Vagina (tissue), 2 donors: ENCODE results near the gene TMEM87B. TPM values are rescaled to one million over a fixed set of nuclear protein-coding genes. Genes with fewer than 3 reads are reported as not detected.

Experiments used
- DNase-seq, 2 donors: peaks; one replicate each; pipeline ENCODE4 v3.0.0-alpha.2; 2017; ENCODE audit errors: extremely low spot score in 2 of 2
- H3K27ac ChIP-seq: fragments of 200-600 bp; sonication (generic); one replicate; pipeline ENCODE4 v1.5.1; 2019
- H3K27me3 ChIP-seq: fragments of 200-600 bp; sonication (generic); one replicate; pipeline ENCODE4 v1.5.1; 2019
- H3K36me3 ChIP-seq, 2 donors: fragments of 200-600 bp; sonication (generic); one replicate each; pipeline ENCODE4 v1.5.1; 2017 to 2019
- H3K4me1 ChIP-seq: fragments of 200-600 bp; sonication (generic); one replicate; pipeline ENCODE4 v1.5.1; 2019
- H3K4me3 ChIP-seq, 2 donors: fragments of 200-600 bp; sonication (generic); 1 replicate in 1 of 2; 2 replicates in 1 of 2; pipeline ENCODE4 v1.5.1; 2016 to 2019
- H3K9me3 ChIP-seq: fragments of 200-600 bp; sonication (generic); one replicate; pipeline ENCODE4 v1.5.1; 2019
- CTCF ChIP-seq, 3 experiments: fragments of 450-650 bp in 2 of 3; fragments of 200-600 bp in 1 of 3; sonication (generic) in 1 of 3; IDR thresholded peaks; one replicate each; pipeline ENCODE4 v1.5.1; 2017 to 2019; ENCODE audit warnings: antibody characterized with exemption in 3 of 3, mild to moderate bottlenecking in 2 of 3, moderate library complexity in 2 of 3
- POLR2A ChIP-seq, 2 donors: fragments of 450-650 bp; IDR thresholded peaks; one replicate each; pipeline ENCODE4 v1.6.1; 2017; ENCODE audit warnings: antibody characterized with exemption in 2 of 2, mild to moderate bottlenecking in 2 of 2, moderate library complexity in 2 of 2
- POLR2AphosphoS5 ChIP-seq, 2 donors: sonication (generic); formaldehyde crosslinking; IDR thresholded peaks; one replicate each; pipeline ENCODE4 v1.9.0; 2017; ENCODE audit warnings: antibody characterized with exemption in 2 of 2, mild to moderate bottlenecking in 2 of 2, low read depth in 1 of 2; ENCODE audit not compliant: insufficient read depth in 1 of 2
- intact Hi-C: fragments of 100-400 bp; cut with DNase I; formaldehyde crosslinking; loops from one replicate; pipeline ENCODE4 v1.15.1; 2023
- total RNA-seq: library from RNA; depleted of rRNA; stranded (reverse); fragments of >200 nt; gene quantifications from one replicate; pipeline ENCODE4 v1.2.3, GENCODE V29; 2016

Gene TMEM87B
- total RNA-seq, 1 donor from 2014 or later = 18.9 TPM

- Histone ChIP-seq H3K27ac (no peak overlapping the region), H3K4me1 (no peaks in the 10 kb centered on the region), H3K36me3 (no peaks in the 10 kb centered on the region), H3K27me3 (no peaks in the 10 kb centered on the region), H3K9me3 (no peaks in the 10 kb centered on the region), H3K4me3 (no peak overlapping the region)
- TF ChIP-seq POLR2A (IDR thresholded peaks at IDR 0.05) (no peak), CTCF (IDR thresholded peaks at IDR 0.05) (no peak), POLR2AphosphoS5 (IDR thresholded peaks at IDR 0.05; ENCODE audit: insufficient read depth in 1 of 2, low read depth in 1 of 2) (no peak)
- DNase-seq = peak in 1 of 2 donors; percentile 70
- intact Hi-C loops = no loop called here
These were observed 99.4 kb downstream of the TMEM87B start for GRCh38 chr2:112154246-112155117.

DNA sequence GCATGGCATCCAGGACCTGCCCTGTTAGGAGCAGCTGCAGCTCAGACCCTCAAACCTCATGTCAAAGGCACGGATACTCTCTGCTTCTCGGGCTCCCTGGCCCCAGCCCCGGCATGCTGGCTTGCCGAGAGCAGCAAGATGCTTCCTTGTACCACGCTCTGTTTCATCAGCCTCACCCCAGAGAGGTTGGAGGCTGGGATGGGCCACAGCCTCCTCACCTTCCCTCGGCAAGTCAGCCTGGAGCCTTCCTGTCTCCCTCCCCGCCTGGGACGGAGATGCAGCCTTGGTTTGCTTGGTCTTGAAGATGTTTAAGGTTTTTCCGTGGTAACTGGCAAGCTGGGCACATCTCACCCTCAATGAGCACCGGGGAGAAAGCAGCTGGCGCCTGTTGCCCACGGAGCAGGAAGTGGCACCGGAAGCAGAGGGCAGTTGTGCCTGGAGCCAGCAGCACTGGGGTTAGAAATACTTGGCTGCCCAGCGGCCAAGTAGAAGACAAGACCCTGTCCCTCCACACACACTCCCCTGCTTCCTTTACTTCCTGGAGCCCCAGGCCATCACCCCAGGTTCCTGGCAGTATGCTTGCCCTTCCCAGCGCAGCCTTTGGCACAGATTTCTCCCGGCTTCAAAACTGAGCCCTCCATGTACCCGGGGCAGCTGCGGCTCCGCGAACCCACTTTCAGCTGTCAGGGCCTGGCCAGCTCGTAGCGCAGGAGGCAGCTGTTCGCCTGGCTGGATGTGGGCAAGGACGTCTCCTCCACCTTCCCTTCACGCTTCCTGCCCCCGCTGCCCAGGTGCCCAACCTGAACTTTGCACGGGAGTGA is 100.5 kb downstream of the TMEM87B start:
- no peaks in the 10 kb centered on the region for H3K27me3 ChIP-seq
- no peak overlapping the region for H3K27ac ChIP-seq
- TF ChIP-seq POLR2A (IDR thresholded peaks at IDR 0.05) (no peak), CTCF (IDR thresholded peaks at IDR 0.05) (no peak), POLR2AphosphoS5 (IDR thresholded peaks at IDR 0.05; ENCODE audit: insufficient read depth in 1 of 2, low read depth in 1 of 2) (no peak)
- no peaks in the 10 kb centered on the region for H3K4me1 ChIP-seq
- no peaks in the 10 kb centered on the region for H3K9me3 ChIP-seq
- no peak overlapping the region for H3K4me3 ChIP-seq
- no peaks in the 10 kb centered on the region for H3K36me3 ChIP-seq
- intact Hi-C loops = no loop called here
- peak in 1 of 2 donors; percentile 75 for DNase-seq

GRCh38 chr2:112156152-112156986 is 101.3 kb downstream of the TMEM87B start:
- no peaks in the 10 kb centered on the region for H3K4me1 ChIP-seq
- TF ChIP-seq CTCF (IDR thresholded peaks at IDR 0.05) (no peak), POLR2AphosphoS5 (IDR thresholded peaks at IDR 0.05; ENCODE audit: insufficient read depth in 1 of 2, low read depth in 1 of 2) (no peak), POLR2A (IDR thresholded peaks at IDR 0.05) (no peak)
- H3K27ac ChIP-seq = no peak overlapping the region
- H3K4me3 ChIP-seq = no peak overlapping the region
- H3K27me3 ChIP-seq = no peaks in the 10 kb centered on the region
- peak in 1 of 2 donors; percentile 49 for DNase-seq
- H3K36me3 ChIP-seq = no peaks in the 10 kb centered on the region
- no peaks in the 10 kb centered on the region for H3K9me3 ChIP-seq
- intact Hi-C loops = no loop called here

GRCh38 chr2:112157472-112157871 is 102.4 kb downstream of the TMEM87B start:
- Histone ChIP-seq H3K4me1 (no peaks in the 10 kb centered on the region), H3K27me3 (no peaks in the 10 kb centered on the region), H3K4me3 (no peak overlapping the region), H3K36me3 (no peaks in the 10 kb centered on the region), H3K9me3 (no peaks in the 10 kb centered on the region), H3K27ac (no peak overlapping the region)
- intact Hi-C loops = no loop called here
- no peak for TF ChIP-seq CTCF (IDR thresholded peaks at IDR 0.05)
- no peak for TF ChIP-seq POLR2AphosphoS5 (IDR thresholded peaks at IDR 0.05; ENCODE audit: insufficient read depth in 1 of 2, low read depth in 1 of 2)
- TF ChIP-seq POLR2A (IDR thresholded peaks at IDR 0.05) = no peak
- no peak for DNase-seq
